HepG2 (cell line): ENCODE data around the gene PRR5L. TPM values are rescaled to one million over a fixed set of nuclear protein-coding genes. Genes with fewer than 3 reads are reported as not detected.

ENCODE experiments used
- ATAC-seq: fragments of 200-7000 bp; cut with Tn5 transposase; 3 replicates; pipeline ENCODE4 v1.9.1; 2020; ENCODE audit warnings: mild to moderate bottlenecking, moderate library complexity
- BruUV-seq: library from RNA; stranded (reverse); fragments of 400-500 nt; replicated peaks from 2 replicates; lab custom pipeline; 2021; lab: Mats Ljungman, UMichigan
- CTCF ChIA-PET: fragments of 300-600 bp; formaldehyde crosslinking; extraction: SDS; loops from one replicate; lab custom pipeline; 2021; ENCODE audit warnings: low total read pairs, inconsistent platforms, low intra/inter-chr PET ratio; lab: Yijun Ruan, JAX
- POLR2A ChIA-PET: fragments of 350-600 bp; sonication (Branson Sonifier 250); formaldehyde crosslinking; loops from one replicate; lab custom pipeline; 2020; ENCODE audit warnings: antibody characterized with exemption, inconsistent platforms; lab: Yijun Ruan, JAX
- DNase-seq: peaks from one replicate; pipeline ENCODE4 v3.0.0-alpha.2; 2015; ENCODE audit warnings: low spot score
- FAIRE-seq: peaks from 3 replicates; lab custom pipeline; 2011; peaks lifted over from hg19 to GRCh38; lab: Jason Lieb, UNC
- H2AFZ ChIP-seq: one replicate; pipeline ENCODE4 v1.6.1; 2011; ENCODE audit warnings: low read length, inconsistent platforms
- H3K27ac ChIP-seq: fragments of 300-600 bp; 3 replicates; pipeline ENCODE4 v1.8.0; 2011; ENCODE audit warnings: mixed run types, mild to moderate bottlenecking, mixed read lengths, low read length, inconsistent platforms; ENCODE audit not compliant: insufficient read depth; ENCODE audit errors: extremely low read length
- H3K27me3 ChIP-seq, 2 experiments: fragments of 200-600 bp in 1 of 2; 2 replicates in 1 of 2; 3 replicates in 1 of 2; pipeline versions ENCODE4 v1.6.0 to v1.8.0; 2011; ENCODE audit warnings: low read length in 2 of 2, mild to moderate bottlenecking in 2 of 2, moderate library complexity in 2 of 2, inconsistent platforms in 1 of 2; ENCODE audit not compliant: insufficient read depth in 2 of 2, control insufficient read depth in 1 of 2
- H3K36me3 ChIP-seq, 2 experiments: fragments of 200-600 bp in 1 of 2; replicated peaks in 1 of 2; 2 replicates in 1 of 2; 3 replicates in 1 of 2; pipeline versions ENCODE4 v1.5.1 to v1.8.0; 2011; ENCODE audit warnings: low read length in 2 of 2, inconsistent platforms in 1 of 2; ENCODE audit not compliant: insufficient read depth in 2 of 2, control insufficient read depth in 1 of 2
- H3K4me1 ChIP-seq: 2 replicates; pipeline ENCODE4 v1.5.1; 2012; ENCODE audit warnings: low read length, inconsistent platforms; ENCODE audit not compliant: insufficient read depth
- H3K4me2 ChIP-seq: 2 replicates; pipeline ENCODE4 v1.6.0; 2011; ENCODE audit warnings: low read depth, low read length, inconsistent platforms
- H3K4me3 ChIP-seq, 3 experiments: fragments of 200-600 bp in 1 of 3; sonication (generic), shearing (Covaris generic) in 1 of 3; replicated peaks in 1 of 3; 2 replicates each; pipeline ENCODE4 v1.5.1; 2011 to 2016; ENCODE audit warnings: low read length in 3 of 3, inconsistent platforms in 2 of 3, low read depth in 2 of 3, mild to moderate bottlenecking in 2 of 3, control low read depth in 1 of 3, mixed read lengths in 1 of 3; ENCODE audit not compliant: insufficient read depth in 1 of 3
- H3K79me2 ChIP-seq: one replicate; pipeline ENCODE4 v1.6.1; 2011; ENCODE audit warnings: low read length, inconsistent platforms; ENCODE audit not compliant: insufficient read depth
- H3K9ac ChIP-seq: 2 replicates; pipeline ENCODE4 v1.6.0; 2011; ENCODE audit warnings: mild to moderate bottlenecking, low read depth, low read length, inconsistent platforms; ENCODE audit not compliant: insufficient read depth
- H3K9me3 ChIP-seq: 2 replicates; pipeline ENCODE4 v1.5.1; 2012; ENCODE audit warnings: mild to moderate bottlenecking, low read length
- H4K20me1 ChIP-seq: 2 replicates; pipeline ENCODE4 v1.6.0; 2011; ENCODE audit warnings: inconsistent platforms, mild to moderate bottlenecking, low read length, moderate library complexity; ENCODE audit not compliant: insufficient read depth
- CENPT ChIP-seq: sonication (generic); formaldehyde crosslinking; IDR thresholded peaks from 2 replicates; pipeline ENCODE4 v1.8.0; 2022; ENCODE audit warnings: low read depth, mild to moderate bottlenecking, moderate library complexity, missing genetic modification reagents
- KDM3A ChIP-seq: IDR thresholded peaks from 2 replicates; pipeline ENCODE4 v1.6.1; 2018; ENCODE audit warnings: low read depth, missing compliant biosample characterization
- LCORL ChIP-seq, 2 experiments: fragments of 450-650 bp in 1 of 2; sonication (generic) in 1 of 2; formaldehyde crosslinking in 1 of 2; IDR thresholded peaks; 2 replicates each; pipeline versions ENCODE4 v1.5.0 to v1.6.1; 2017 to 2020; ENCODE audit warnings: antibody characterized with exemption in 1 of 2, missing genetic modification reagents in 1 of 2
- MBD4 ChIP-seq: IDR thresholded peaks from 2 replicates; pipeline ENCODE4 v1.6.1; 2012; ENCODE audit warnings: low read length, inconsistent platforms, borderline replicate concordance
- MIER2 ChIP-seq: IDR thresholded peaks from 2 replicates; pipeline ENCODE4 v1.6.1; 2016; ENCODE audit warnings: missing biosample characterization, missing genetic modification reagents
- MZF1 ChIP-seq: sonication (generic); formaldehyde crosslinking; IDR thresholded peaks from 2 replicates; pipeline ENCODE4 v1.8.1; 2023; ENCODE audit warnings: mild to moderate bottlenecking, missing genetic modification reagents, borderline replicate concordance
- NFE2 ChIP-seq: sonication (generic); formaldehyde crosslinking; IDR thresholded peaks from 2 replicates; pipeline ENCODE4 v1.4.0; 2020; ENCODE audit warnings: missing genetic modification reagents
- NR1H2 ChIP-seq: sonication (generic); formaldehyde crosslinking; IDR thresholded peaks from 2 replicates; pipeline ENCODE4 v1.8.1; 2022; ENCODE audit warnings: low read depth, missing genetic modification reagents, borderline replicate concordance
- PCBP1 ChIP-seq: fragments of 200-400 bp; formaldehyde crosslinking; IDR thresholded peaks from 2 replicates; pipeline ENCODE4 v1.6.1; 2017; ENCODE audit warnings: mild to moderate bottlenecking, low read depth, low read length, borderline replicate concordance
- SP140L ChIP-seq: sonication (generic); formaldehyde crosslinking; IDR thresholded peaks from 2 replicates; pipeline ENCODE4 v1.4.0; 2020; ENCODE audit warnings: missing genetic modification reagents, borderline replicate concordance
- ZBTB20 ChIP-seq: sonication (generic); formaldehyde crosslinking; IDR thresholded peaks from 2 replicates; pipeline ENCODE4 v1.8.1; 2023; ENCODE audit warnings: missing genetic modification reagents, low read depth, mild to moderate bottlenecking, borderline replicate concordance
- ZNF282 ChIP-seq: fragments of 450-650 bp; IDR thresholded peaks from 2 replicates; pipeline ENCODE4 v1.6.1; 2018; ENCODE audit not compliant: partially characterized antibody
- ZNF543 ChIP-seq: sonication (generic); formaldehyde crosslinking; IDR thresholded peaks from 2 replicates; pipeline ENCODE4 v1.4.0; 2020; ENCODE audit warnings: mild to moderate bottlenecking, missing genetic modification reagents
- ZSCAN29 ChIP-seq: sonication (generic); formaldehyde crosslinking; conservative IDR thresholded peaks from 2 replicates; pipeline ENCODE4 v1.4.0; 2020; ENCODE audit warnings: mild to moderate bottlenecking, missing genetic modification reagents
- WGBS: methylation state at CpG from one replicate; pipeline ENCODE4 v1.1.6; 2017; ENCODE audit warnings: low lambda C conversion rate; 5-methylcytosine and 5-hydroxymethylcytosine counted together
- in situ Hi-C: cut with HindIII; loops from 2 replicates; pipeline ENCODE4 v1.10.0; 2017; ENCODE audit warnings: low pct_unique_long_range_greater_than_20kb; ENCODE audit not compliant: extremely low pct_ligation_motif_present
- intact Hi-C: fragments of 100-400 bp; cut with micrococcal nuclease; formaldehyde crosslinking; loops from one replicate; pipeline ENCODE4 v1.10.0; 2022; ENCODE audit not compliant: unreplicated experiment
- polyA plus RNA-seq, 8 experiments: library from polyadenylated mRNA; depleted of rRNA in 3 of 8; stranded (reverse) in 7 of 8; unstranded in 1 of 8; fragments of >200 nt; fragmentation: Illumina TruSeq in 4 of 8; extraction: Trizol in 4 of 8; gene quantifications; 2 replicates each; pipeline versions ENCODE4 v1.2.1 to v1.2.3, GENCODE V29; 2011 to 2016; ENCODE audit warnings: low read depth in 4 of 8, missing spikeins in 1 of 8, mixed read lengths in 1 of 8; ENCODE audit not compliant: insufficient read depth in 1 of 8
- total RNA-seq, 5 experiments: library from RNA; depleted of rRNA; stranded (reverse); fragments of >200 nt; fragmentation: Illumina TruSeq; extraction: Trizol; gene quantifications; 2 replicates each; pipeline ENCODE4 v1.2.3, GENCODE V29; 2016; ENCODE audit warnings: low read depth in 1 of 5
- TF ChIP-seq, protein P1 (sequence below): sonication (generic); formaldehyde crosslinking; IDR thresholded peaks from 2 replicates; pipeline ENCODE4 v1.5.1; 2020; ENCODE audit warnings: mild to moderate bottlenecking, missing genetic modification reagents, borderline replicate concordance
- TF ChIP-seq, protein P2 (sequence below): sonication (generic); formaldehyde crosslinking; IDR thresholded peaks from 2 replicates; pipeline ENCODE4 v1.8.0; 2022; ENCODE audit warnings: missing genetic modification reagents, mild to moderate bottlenecking, moderate library complexity, borderline replicate concordance
- TF ChIP-seq, protein P3 (sequence below): sonication (generic); formaldehyde crosslinking; IDR thresholded peaks from 2 replicates; pipeline ENCODE4 v1.4.0; 2020; ENCODE audit warnings: mild to moderate bottlenecking, missing genetic modification reagents
- TF ChIP-seq, protein P4 (sequence below): sonication (generic); formaldehyde crosslinking; IDR thresholded peaks from 2 replicates; pipeline ENCODE4 v1.5.0; 2020; ENCODE audit warnings: missing genetic modification reagents, mild to moderate bottlenecking, borderline replicate concordance
- TF ChIP-seq, protein P5 (sequence below): sonication (generic); formaldehyde crosslinking; IDR thresholded peaks from 2 replicates; pipeline ENCODE4 v1.8.1; 2023; ENCODE audit warnings: mild to moderate bottlenecking, moderate library complexity, missing genetic modification reagents

Gene PRR5L
- total and polyA plus RNA-seq, 2 of the 13 experiments (the other 11 are each of a cell fraction or from before 2014, with no cell fraction given): 0.16 TPM; not detected in 1

DNA sequence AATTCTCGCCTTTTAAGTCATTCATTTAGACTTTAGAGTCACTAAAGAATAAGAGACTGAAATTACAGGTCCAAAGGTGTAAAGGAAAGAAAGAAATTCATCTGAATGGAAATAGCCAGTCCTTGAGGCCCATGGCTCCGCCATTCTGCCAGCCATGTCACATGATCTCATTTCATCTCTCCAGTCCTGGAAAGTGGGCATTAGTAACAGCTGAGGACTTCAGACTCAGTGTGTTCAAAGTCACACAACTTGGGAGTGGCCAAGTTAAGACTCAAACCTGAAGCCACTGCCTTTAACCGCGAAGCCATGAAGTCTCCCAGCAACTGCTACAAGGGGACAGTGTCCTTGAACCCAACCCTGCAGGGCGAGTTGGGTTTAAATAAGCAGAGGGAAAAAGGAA lies 103.7 kb downstream of the PRR5L start:
- Histone ChIP-seq H3K27me3 (peaks cover 0 to 4% of the 10 kb centered on the region in 2 experiments; a peak in 1 of 5 replicates), H3K27ac (no peak overlapping the region), H3K4me3 (no peak overlapping the region), H3K4me2 (no peak overlapping the region), H2AFZ (no peak overlapping the region), H3K9me3 (no peaks in the 10 kb centered on the region), H3K9ac (no peak overlapping the region), H3K79me2 (no peaks in the 10 kb centered on the region), H3K36me3 (no peaks in the 10 kb centered on the region), H3K4me1 (no peaks in the 10 kb centered on the region), H4K20me1 (no peaks in the 10 kb centered on the region)
- in situ Hi-C loops: no loop called here
- ChIA-PET CTCF (no interaction called here), POLR2A (no interaction called here)
- intact Hi-C loops: no loop called here
- no peak for ATAC-seq
- WGBS: 33% methylated on average over 5 of the region's 5 CpGs
- no TSS peak for BruUV-seq
- FAIRE-seq: no peak
- no peak for DNase-seq
- TF ChIP-seq ZNF543 (CRISPR knock-in tag): no peak
- no peak for TF ChIP-seq SP140L (CRISPR knock-in tag)
- no peak for TF ChIP-seq ZSCAN29 (CRISPR knock-in tag)
- TF ChIP-seq MBD4: no peak
- TF ChIP-seq, protein P1, sequence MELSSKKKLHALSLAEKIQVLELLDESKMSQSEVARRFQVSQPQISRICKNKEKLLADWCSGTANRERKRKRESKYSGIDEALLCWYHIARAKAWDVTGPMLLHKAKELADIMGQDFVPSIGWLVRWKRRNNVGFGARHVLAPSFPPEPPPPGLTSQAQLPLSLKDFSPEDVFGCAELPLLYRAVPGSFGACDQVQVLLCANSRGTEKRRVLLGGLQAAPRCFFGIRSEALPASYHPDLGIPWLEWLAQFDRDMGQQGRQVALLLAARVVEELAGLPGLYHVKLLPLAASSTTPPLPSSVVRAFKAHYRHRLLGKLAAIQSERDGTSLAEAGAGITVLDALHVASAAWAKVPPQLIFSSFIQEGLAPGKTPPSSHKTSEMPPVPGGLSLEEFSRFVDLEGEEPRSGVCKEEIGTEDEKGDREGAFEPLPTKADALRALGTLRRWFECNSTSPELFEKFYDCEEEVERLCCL (CRISPR knock-in tag): no peak
- no peak for TF ChIP-seq ZNF282
- no peak for TF ChIP-seq NFE2
- TF ChIP-seq MZF1 (CRISPR knock-in tag): no peak
- TF ChIP-seq, protein P2, sequence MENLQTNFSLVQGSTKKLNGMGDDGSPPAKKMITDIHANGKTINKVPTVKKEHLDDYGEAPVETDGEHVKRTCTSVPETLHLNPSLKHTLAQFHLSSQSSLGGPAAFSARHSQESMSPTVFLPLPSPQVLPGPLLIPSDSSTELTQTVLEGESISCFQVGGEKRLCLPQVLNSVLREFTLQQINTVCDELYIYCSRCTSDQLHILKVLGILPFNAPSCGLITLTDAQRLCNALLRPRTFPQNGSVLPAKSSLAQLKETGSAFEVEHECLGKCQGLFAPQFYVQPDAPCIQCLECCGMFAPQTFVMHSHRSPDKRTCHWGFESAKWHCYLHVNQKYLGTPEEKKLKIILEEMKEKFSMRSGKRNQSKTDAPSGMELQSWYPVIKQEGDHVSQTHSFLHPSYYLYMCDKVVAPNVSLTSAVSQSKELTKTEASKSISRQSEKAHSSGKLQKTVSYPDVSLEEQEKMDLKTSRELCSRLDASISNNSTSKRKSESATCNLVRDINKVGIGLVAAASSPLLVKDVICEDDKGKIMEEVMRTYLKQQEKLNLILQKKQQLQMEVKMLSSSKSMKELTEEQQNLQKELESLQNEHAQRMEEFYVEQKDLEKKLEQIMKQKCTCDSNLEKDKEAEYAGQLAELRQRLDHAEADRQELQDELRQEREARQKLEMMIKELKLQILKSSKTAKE (CRISPR knock-in tag): no peak
- TF ChIP-seq NR1H2: no peak
- TF ChIP-seq CENPT (CRISPR knock-in tag): no peak
- no peak for TF ChIP-seq LCORL (IDR thresholded peaks at IDR 0.05)
- TF ChIP-seq LCORL (CRISPR knock-in tag; IDR thresholded peaks at IDR 0.05): no peak
- TF ChIP-seq, protein P3, sequence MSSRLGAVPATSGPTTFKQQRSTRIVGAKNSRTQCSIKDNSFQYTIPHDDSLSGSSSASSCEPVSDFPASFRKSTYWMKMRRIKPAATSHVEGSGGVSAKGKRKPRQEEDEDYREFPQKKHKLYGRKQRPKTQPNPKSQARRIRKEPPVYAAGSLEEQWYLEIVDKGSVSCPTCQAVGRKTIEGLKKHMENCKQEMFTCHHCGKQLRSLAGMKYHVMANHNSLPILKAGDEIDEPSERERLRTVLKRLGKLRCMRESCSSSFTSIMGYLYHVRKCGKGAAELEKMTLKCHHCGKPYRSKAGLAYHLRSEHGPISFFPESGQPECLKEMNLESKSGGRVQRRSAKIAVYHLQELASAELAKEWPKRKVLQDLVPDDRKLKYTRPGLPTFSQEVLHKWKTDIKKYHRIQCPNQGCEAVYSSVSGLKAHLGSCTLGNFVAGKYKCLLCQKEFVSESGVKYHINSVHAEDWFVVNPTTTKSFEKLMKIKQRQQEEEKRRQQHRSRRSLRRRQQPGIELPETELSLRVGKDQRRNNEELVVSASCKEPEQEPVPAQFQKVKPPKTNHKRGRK (CRISPR knock-in tag): no peak
- TF ChIP-seq, protein P4, sequence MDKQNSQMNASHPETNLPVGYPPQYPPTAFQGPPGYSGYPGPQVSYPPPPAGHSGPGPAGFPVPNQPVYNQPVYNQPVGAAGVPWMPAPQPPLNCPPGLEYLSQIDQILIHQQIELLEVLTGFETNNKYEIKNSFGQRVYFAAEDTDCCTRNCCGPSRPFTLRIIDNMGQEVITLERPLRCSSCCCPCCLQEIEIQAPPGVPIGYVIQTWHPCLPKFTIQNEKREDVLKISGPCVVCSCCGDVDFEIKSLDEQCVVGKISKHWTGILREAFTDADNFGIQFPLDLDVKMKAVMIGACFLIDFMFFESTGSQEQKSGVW: no peak
- TF ChIP-seq ZBTB20 (CRISPR knock-in tag): no peak
- TF ChIP-seq, protein P5, sequence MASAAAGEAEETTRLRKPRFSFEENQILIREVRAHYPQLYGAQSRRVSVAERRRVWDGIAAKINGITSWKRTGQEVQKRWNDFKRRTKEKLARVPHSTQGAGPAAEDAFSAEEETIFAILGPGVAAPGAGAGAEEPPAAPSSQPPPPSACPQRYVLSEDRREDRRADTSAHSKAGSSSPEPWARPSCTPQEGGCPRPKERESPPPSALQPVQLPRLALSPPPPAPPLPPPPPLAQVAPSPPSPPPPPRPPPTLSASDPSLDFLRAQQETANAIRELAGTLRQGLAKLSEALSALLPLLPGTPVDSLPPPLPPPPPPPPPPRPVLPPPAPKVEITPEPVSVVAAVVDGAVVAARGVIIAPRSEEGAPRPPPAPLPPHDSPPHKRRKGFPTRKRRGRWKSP (CRISPR knock-in tag): no peak
- no peak for TF ChIP-seq KDM3A (CRISPR knock-in tag)
- TF ChIP-seq PCBP1: no peak
- no peak for TF ChIP-seq MIER2 (CRISPR knock-in tag)
- TF ChIP-seq, all 625 proteins: peak for 0
